Measurements from ENCODE around the gene ATP6AP1. TPM values are rescaled to one million over a fixed set of nuclear protein-coding genes. Genes with fewer than 3 reads are reported as not detected.
A peak's percentile ranks its signal among the peaks of the same experiment; 100 is the strongest.

ATP6AP1 gene
- total RNA-seq, 1 experiment from 2014 or later: 67.8 TPM

- Histone ChIP-seq H3K27me3 (replicated peaks) (no peaks in the 10 kb centered on the region), H3K9me3 (replicated peaks) (no peaks in the 10 kb centered on the region), H3K36me3 (peaks cover 3% of the 10 kb centered on the region), H3K27ac (no peak overlapping the region), H3K4me1 (replicated peaks) (peaks cover 4% of the 10 kb centered on the region), H3K4me3 (no peak overlapping the region; the same call in 1 of the 2 replicates)
- DNase-seq (ENCODE audit: low read depth in 1 of 2, low spot score in 2 of 2): no peak
Observed at GRCh38 chrX:154429711-154430110, 1.2 kb downstream of the ATP6AP1 start.

GRCh38 chrX:154430479-154430878 lies 2.0 kb downstream of the ATP6AP1 start:
- no peak for DNase-seq (ENCODE audit: low read depth in 1 of 2, low spot score in 2 of 2)
- peaks cover 4% of the 10 kb centered on the region for H3K4me1 ChIP-seq (replicated peaks)
- H3K9me3 ChIP-seq (replicated peaks): no peaks in the 10 kb centered on the region
- H3K27ac ChIP-seq: no peak overlapping the region
- peaks cover 3% of the 10 kb centered on the region for H3K36me3 ChIP-seq
- no peak overlapping the region for H3K4me3 ChIP-seq
- no peaks in the 10 kb centered on the region for H3K27me3 ChIP-seq (replicated peaks)

- DNase-seq (ENCODE audit: low read depth in 1 of 2, low spot score in 2 of 2): no peak
- peaks cover 7% of the 10 kb centered on the region for H3K36me3 ChIP-seq
- H3K9me3 ChIP-seq (replicated peaks): no peaks in the 10 kb centered on the region
- peaks cover 4% of the 10 kb centered on the region for H3K4me1 ChIP-seq (replicated peaks)
- H3K4me3 ChIP-seq: no peak overlapping the region
- H3K27me3 ChIP-seq (replicated peaks): no peaks in the 10 kb centered on the region
- H3K27ac ChIP-seq: no peak overlapping the region
Observed at GRCh38 chrX:154430916-154431315, 2.4 kb downstream of the ATP6AP1 start.

GRCh38 chrX:154431341-154431740 lies 2.9 kb downstream of the ATP6AP1 start:
- Histone ChIP-seq H3K4me3 (no peak overlapping the region), H3K9me3 (replicated peaks) (no peaks in the 10 kb centered on the region), H3K27ac (no peak overlapping the region), H3K4me1 (replicated peaks) (peaks cover 6% of the 10 kb centered on the region), H3K27me3 (replicated peaks) (no peaks in the 10 kb centered on the region), H3K36me3 (peaks cover 12% of the 10 kb centered on the region)
- DNase-seq (ENCODE audit: low read depth in 1 of 2, low spot score in 2 of 2): no peak

- Histone ChIP-seq H3K4me1 (replicated peaks) (peaks cover 8% of the 10 kb centered on the region), H3K4me3 (no peak overlapping the region), H3K27me3 (replicated peaks) (no peaks in the 10 kb centered on the region), H3K27ac (no peak overlapping the region), H3K9me3 (replicated peaks) (no peaks in the 10 kb centered on the region), H3K36me3 (peaks cover 15% of the 10 kb centered on the region)
- DNase-seq (ENCODE audit: low read depth in 1 of 2, low spot score in 2 of 2): no peak
Observed at GRCh38 chrX:154432210-154432609, 3.7 kb downstream of the ATP6AP1 start.

- H3K36me3 ChIP-seq: peaks cover 19% of the 10 kb centered on the region
- DNase-seq (ENCODE audit: low read depth in 1 of 2, low spot score in 2 of 2): no peak
- H3K9me3 ChIP-seq (replicated peaks): no peaks in the 10 kb centered on the region
- H3K4me3 ChIP-seq: no peak overlapping the region
- H3K27ac ChIP-seq: no peak overlapping the region
- H3K4me1 ChIP-seq (replicated peaks): peaks cover 10% of the 10 kb centered on the region
- H3K27me3 ChIP-seq (replicated peaks): no peaks in the 10 kb centered on the region
Observed at GRCh38 chrX:154433605-154434004, 5.1 kb downstream of the ATP6AP1 start.

- H3K4me3 ChIP-seq: no peak overlapping the region
- H3K27ac ChIP-seq: no peak overlapping the region
- DNase-seq (ENCODE audit: low read depth in 1 of 2, low spot score in 2 of 2): no peak
- H3K27me3 ChIP-seq (replicated peaks): no peaks in the 10 kb centered on the region
- peaks cover 10% of the 10 kb centered on the region for H3K4me1 ChIP-seq (replicated peaks)
- H3K9me3 ChIP-seq (replicated peaks): no peaks in the 10 kb centered on the region
- peaks cover 24% of the 10 kb centered on the region for H3K36me3 ChIP-seq
Observed at GRCh38 chrX:154434394-154435168, 6.1 kb downstream of the ATP6AP1 start.

- peaks cover 28% of the 10 kb centered on the region for H3K36me3 ChIP-seq
- no peak for DNase-seq (ENCODE audit: low read depth in 1 of 2, low spot score in 2 of 2)
- H3K27me3 ChIP-seq (replicated peaks): no peaks in the 10 kb centered on the region
- H3K4me1 ChIP-seq (replicated peaks): peaks cover 10% of the 10 kb centered on the region
- H3K4me3 ChIP-seq: no peak overlapping the region
- no peaks in the 10 kb centered on the region for H3K9me3 ChIP-seq (replicated peaks)
- no peak overlapping the region for H3K27ac ChIP-seq
Observed at GRCh38 chrX:154435171-154435733, 6.8 kb downstream of the ATP6AP1 start.

- Histone ChIP-seq H3K9me3 (replicated peaks) (no peaks in the 10 kb centered on the region), H3K4me3 (peak overlapping the region; percentile 88), H3K27ac (peak overlapping the region; percentile 91), H3K36me3 (peaks cover 36% of the 10 kb centered on the region), H3K27me3 (replicated peaks) (no peaks in the 10 kb centered on the region), H3K4me1 (replicated peaks) (peaks cover 10% of the 10 kb centered on the region)
- DNase-seq (ENCODE audit: low read depth in 1 of 2, low spot score in 2 of 2): no peak
Observed at GRCh38 chrX:154436374-154436982, 8.0 kb downstream of the ATP6AP1 start.

- peak; percentile 61 to 69 for DNase-seq (ENCODE audit: low read depth in 1 of 2, low spot score in 2 of 2)
Observed at GRCh38 chrX:154436983-154437752, 8.7 kb downstream of the ATP6AP1 start, which contains the start of gene GDI1. Gene GDI1 (plus strand): TSS chrX:154437154. CDS start chrX:154437255, 101 bp downstream.

GRCh38 chrX:154437971-154438893 lies 9.8 kb downstream of the ATP6AP1 start:
- H3K4me3 ChIP-seq: peak overlapping the region; percentile 88
- H3K27me3 ChIP-seq (replicated peaks): no peaks in the 10 kb centered on the region
- H3K36me3 ChIP-seq: peaks cover 49% of the 10 kb centered on the region
- no peaks in the 10 kb centered on the region for H3K9me3 ChIP-seq (replicated peaks)
- DNase-seq (ENCODE audit: low read depth in 1 of 2, low spot score in 2 of 2): no peak
- H3K4me1 ChIP-seq (replicated peaks): peaks cover 10% of the 10 kb centered on the region
- H3K27ac ChIP-seq: no peak overlapping the region

More at GRCh38 chrX:154436983-154437752, 8.7 kb downstream of the ATP6AP1 start, which contains the start of gene GDI1:
- no peaks in the 10 kb centered on the region for H3K27me3 ChIP-seq (replicated peaks)
- peaks cover 43% of the 10 kb centered on the region for H3K36me3 ChIP-seq
- no peaks in the 10 kb centered on the region for H3K9me3 ChIP-seq (replicated peaks)
- peak within 1 kb of the TSS; percentile 88 for H3K4me3 ChIP-seq
- H3K27ac ChIP-seq: peak within 1 kb of the TSS; percentile 91
- peaks cover 10% of the 10 kb centered on the region for H3K4me1 ChIP-seq (replicated peaks)

- Histone ChIP-seq H3K9me3 (replicated peaks) (no peaks in the 10 kb centered on the region), H3K4me1 (replicated peaks) (peaks cover 17% of the 10 kb centered on the region), H3K27me3 (replicated peaks) (no peaks in the 10 kb centered on the region), H3K4me3 (no peak overlapping the region), H3K27ac (no peak overlapping the region), H3K36me3 (peaks cover 53% of the 10 kb centered on the region)
- no peak for DNase-seq (ENCODE audit: low read depth in 1 of 2, low spot score in 2 of 2)
Observed at GRCh38 chrX:154439841-154440240, 11.4 kb downstream of the ATP6AP1 start.

All from SJSA1 (cell line).